Activated T-helper 1 cell treated with Interleukin-2 at 50 U/mL for 16 hours (primary cell): ENCODE data around the gene GLDN.
"Not testable (repeated sequence)": the region's sequence is repeated elsewhere in the genome, so short reads cannot be mapped to it uniquely, and the experiment has no call there.

ENCODE experiments used
- DNase-seq: peaks from one replicate; pipeline ENCODE4 v3.0.0-alpha.2; 2020; ENCODE audit warnings: low read depth

GLDN gene

GRCh38 chr15:51446029-51446744 is 104.7 kb downstream of the GLDN start:
- DNase-seq: not testable (repeated sequence)

- DNase-seq: no peak
These were observed 106.6 kb downstream of the GLDN start for GRCh38 chr15:51447855-51448621.

- DNase-seq: no peak
These were observed 107.4 kb downstream of the GLDN start for GRCh38 chr15:51448622-51449399.

GRCh38 chr15:51450001-51450400 is 108.5 kb downstream of the GLDN start:
- DNase-seq: no peak
